Kidney epithelial cell (primary cell): Measurements from ENCODE around the gene DPYSL4. TPM values are rescaled to one million over a fixed set of nuclear protein-coding genes. Genes with fewer than 3 reads are reported as not detected.

Source experiments
- DNase-seq: peaks from one replicate; pipeline ENCODE4 v3.0.0-alpha.2; 2010; ENCODE audit warnings: low read depth
- H3K27me3 ChIP-seq: 2 replicates; pipeline ENCODE4 v1.6.0; 2011; ENCODE audit warnings: low read length; ENCODE audit not compliant: control insufficient read depth, insufficient read depth
- H3K36me3 ChIP-seq: 2 replicates; pipeline ENCODE4 v1.5.1; 2011; ENCODE audit warnings: low read length; ENCODE audit not compliant: control insufficient read depth, insufficient read depth
- H3K4me3 ChIP-seq: 2 replicates; pipeline ENCODE4 v1.5.1; 2011; ENCODE audit warnings: low read depth, mild to moderate bottlenecking, control low read depth, low read length
- total RNA-seq: library from RNA; depleted of rRNA; stranded (reverse); fragments of >200 nt; gene quantifications from 2 replicates; pipeline ENCODE4 v1.2.3, GENCODE V29; 2015
- TF ChIP-seq, protein P1 (sequence below): IDR thresholded peaks from 2 replicates; pipeline ENCODE4 v1.5.1; 2011; ENCODE audit warnings: mild to moderate bottlenecking, moderate library complexity, low read length, control low read depth, inconsistent platforms; ENCODE audit not compliant: insufficient read depth, poor library complexity, severe bottlenecking

Gene DPYSL4
- total RNA-seq, 1 donor from 2014 or later: 15.3 TPM

DNA sequence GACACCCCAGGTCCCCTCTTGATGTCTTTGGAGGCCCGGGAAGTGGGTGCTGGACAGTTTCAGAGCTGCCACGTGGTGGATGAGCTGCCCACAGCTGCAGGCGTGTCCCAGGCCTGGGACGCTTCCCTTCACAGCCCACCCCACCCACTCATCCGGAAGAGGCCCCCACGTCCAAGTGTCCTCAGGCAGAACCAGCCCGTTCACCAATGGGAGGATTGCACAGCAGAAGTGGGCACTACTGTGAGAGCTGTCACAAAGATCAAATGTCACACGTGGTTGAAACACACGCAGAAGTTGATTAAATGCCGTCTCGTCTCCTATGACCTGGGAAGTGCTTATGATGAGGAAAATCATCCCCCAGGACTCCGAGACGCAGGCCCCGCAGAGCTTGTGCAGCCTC, 68.1 kb downstream of the DPYSL4 start:
- TF ChIP-seq, protein P1, sequence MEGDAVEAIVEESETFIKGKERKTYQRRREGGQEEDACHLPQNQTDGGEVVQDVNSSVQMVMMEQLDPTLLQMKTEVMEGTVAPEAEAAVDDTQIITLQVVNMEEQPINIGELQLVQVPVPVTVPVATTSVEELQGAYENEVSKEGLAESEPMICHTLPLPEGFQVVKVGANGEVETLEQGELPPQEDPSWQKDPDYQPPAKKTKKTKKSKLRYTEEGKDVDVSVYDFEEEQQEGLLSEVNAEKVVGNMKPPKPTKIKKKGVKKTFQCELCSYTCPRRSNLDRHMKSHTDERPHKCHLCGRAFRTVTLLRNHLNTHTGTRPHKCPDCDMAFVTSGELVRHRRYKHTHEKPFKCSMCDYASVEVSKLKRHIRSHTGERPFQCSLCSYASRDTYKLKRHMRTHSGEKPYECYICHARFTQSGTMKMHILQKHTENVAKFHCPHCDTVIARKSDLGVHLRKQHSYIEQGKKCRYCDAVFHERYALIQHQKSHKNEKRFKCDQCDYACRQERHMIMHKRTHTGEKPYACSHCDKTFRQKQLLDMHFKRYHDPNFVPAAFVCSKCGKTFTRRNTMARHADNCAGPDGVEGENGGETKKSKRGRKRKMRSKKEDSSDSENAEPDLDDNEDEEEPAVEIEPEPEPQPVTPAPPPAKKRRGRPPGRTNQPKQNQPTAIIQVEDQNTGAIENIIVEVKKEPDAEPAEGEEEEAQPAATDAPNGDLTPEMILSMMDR: no peak
- no peak for DNase-seq
- H3K36me3 ChIP-seq: no peaks in the 10 kb centered on the region
- no peak overlapping the region for H3K4me3 ChIP-seq
- peaks cover 2% of the 10 kb centered on the region for H3K27me3 ChIP-seq

Other genes with a start within 250 kb of the DPYSL4 start
- 57.3 and 70.7 TPM in 2 replicates for gene BNIP3, start 205.0 kb upstream of the DPYSL4 start, total RNA-seq
- not detected in 2 replicates for gene JAKMIP3, start 121.0 kb upstream of the DPYSL4 start, total RNA-seq
- gene STK32C, start 121.0 kb downstream of the DPYSL4 start, total RNA-seq: 12.2 and 14.9 TPM in 2 replicates
- gene LRRC27, start 145.2 kb downstream of the DPYSL4 start, total RNA-seq: 8.1 and 13.3 TPM in 2 replicates
- 25.2 and 27.1 TPM in 2 replicates for gene PWWP2B, start 210.3 kb downstream of the DPYSL4 start, total RNA-seq